Right lobe of liver (tissue), 4 donors: ENCODE results near the gene KIF15.

Experiments used
- CTCF ChIP-seq, 4 donors: fragments of 200-600 bp in 3 of 4; fragments of 450-650 bp in 1 of 4; IDR thresholded peaks; one replicate each; pipeline versions ENCODE4 v1.5.1 to v1.8.0; 2016 to 2022; ENCODE audit warnings: antibody characterized with exemption in 4 of 4, mild to moderate bottlenecking in 2 of 4
- POLR2A ChIP-seq: fragments of 450-650 bp; IDR thresholded peaks from one replicate; pipeline ENCODE4 v1.6.1; 2017; ENCODE audit warnings: antibody characterized with exemption, mild to moderate bottlenecking
- donor health status: DM: no; HTN: no; CAD: no.
- donor health status: DM: no; HTN: no; CAD: no.
- donor health status: DM: no; HTN: yes; CAD: no.

GRCh38 chr3:44875596-44875995 is 114.0 kb downstream of the KIF15 start:
- TF ChIP-seq CTCF (IDR thresholded peaks at IDR 0.05) (no peak), POLR2A (no peak)
